OCI-LY1 (cell line): ENCODE measurements around the gene MYO18A.

Experiments used
- H2AFZ ChIP-seq: fragments of 200-600 bp; sonication (generic), shearing (Covaris generic); 2 replicates; pipeline ENCODE4 v1.6.0; 2014; ENCODE audit warnings: antibody characterized with exemption, mild to moderate bottlenecking, low read length
- H3F3A ChIP-seq: fragments of 200-600 bp; sonication (generic), shearing (Covaris generic); 2 replicates; pipeline ENCODE4 v1.6.0; 2014; ENCODE audit warnings: mild to moderate bottlenecking, antibody characterized with exemption, low read length, moderate library complexity; ENCODE audit not compliant: insufficient read depth
- H3K27ac ChIP-seq: fragments of 200-600 bp; sonication (generic); 2 replicates; pipeline ENCODE4 v1.5.1; 2014; ENCODE audit warnings: low read length, mixed run types, mild to moderate bottlenecking, low read depth; ENCODE audit not compliant: poor library complexity, severe bottlenecking
- H3K27me3 ChIP-seq: fragments of 200-600 bp; sonication (generic); 2 replicates; pipeline ENCODE4 v1.6.0; 2014; ENCODE audit warnings: antibody characterized with exemption, mild to moderate bottlenecking, low read length, moderate library complexity; ENCODE audit not compliant: insufficient read depth
- H3K36me3 ChIP-seq: fragments of 200-600 bp; sonication (generic); 2 replicates; pipeline ENCODE4 v1.6.1; 2014; ENCODE audit warnings: mild to moderate bottlenecking, antibody characterized with exemption, low read length, moderate library complexity, mixed read lengths; ENCODE audit not compliant: insufficient read depth
- H3K4me1 ChIP-seq: fragments of 200-600 bp; sonication (generic); 2 replicates; pipeline ENCODE4 v1.5.1; 2014; ENCODE audit warnings: mild to moderate bottlenecking, low read length, moderate library complexity; ENCODE audit not compliant: insufficient read depth, severe bottlenecking
- H3K4me2 ChIP-seq: fragments of 200-600 bp; sonication (generic), shearing (Covaris generic); 2 replicates; pipeline ENCODE4 v1.6.1; 2014; ENCODE audit warnings: low read length
- H3K4me3 ChIP-seq: fragments of 200-600 bp; sonication (generic); 2 replicates; pipeline ENCODE4 v1.5.1; 2014; ENCODE audit warnings: low read length, low read depth, mild to moderate bottlenecking, mixed read lengths; ENCODE audit not compliant: poor library complexity, severe bottlenecking
- H3K79me2 ChIP-seq: fragments of 200-600 bp; shearing (Covaris generic); 2 replicates; pipeline ENCODE4 v1.6.1; 2016; ENCODE audit warnings: mixed run types, low read length, mixed read lengths; ENCODE audit not compliant: insufficient read depth
- H3K9ac ChIP-seq: fragments of 200-600 bp; sonication (generic), shearing (Covaris generic); 2 replicates; pipeline ENCODE4 v1.6.1; 2014; ENCODE audit warnings: mild to moderate bottlenecking, low read length, mixed read lengths
- H3K9me2 ChIP-seq: fragments of 200-600 bp; sonication (generic), shearing (Covaris generic); 2 replicates; pipeline ENCODE4 v1.6.1; 2014; ENCODE audit warnings: low read depth, mild to moderate bottlenecking, low read length, mixed read lengths
- H3K9me3 ChIP-seq: fragments of 200-600 bp; shearing (Covaris generic); 2 replicates; pipeline ENCODE4 v1.6.1; 2014; ENCODE audit warnings: low read length, mixed read lengths
- H4K20me1 ChIP-seq: fragments of 200-600 bp; sonication (generic), shearing (Covaris generic); 2 replicates; pipeline ENCODE4 v1.6.0; 2016; ENCODE audit warnings: mild to moderate bottlenecking, low read length; ENCODE audit not compliant: insufficient read depth
- CTCF ChIP-seq: fragments of 200-600 bp; sonication (generic), shearing (Covaris generic); IDR thresholded peaks from 2 replicates; pipeline ENCODE4 v1.5.1; 2017; ENCODE audit warnings: mild to moderate bottlenecking, antibody characterized with exemption, low read length, moderate library complexity, mixed read lengths
- EZH2 ChIP-seq: fragments of 200-600 bp; sonication (generic), shearing (Covaris generic); IDR thresholded peaks from 2 replicates; pipeline ENCODE4 v1.8.0; 2017; ENCODE audit warnings: borderline replicate concordance, mixed run types, mild to moderate bottlenecking, antibody characterized with exemption, low read length, moderate library complexity, mixed read lengths

MYO18A gene

GRCh38 chr17:29162909-29163341, 17.3 kb downstream of the MYO18A start:
- Histone ChIP-seq H3K4me2 (no peak overlapping the region), H3K27me3 (no peaks in the 10 kb centered on the region)

GRCh38 chr17:29162082-29162908, 17.9 kb downstream of the MYO18A start:
- H3K4me1 ChIP-seq = peaks cover 18% of the 10 kb centered on the region
- no peaks in the 10 kb centered on the region; the same call in 1 of the 2 replicates for H3F3A ChIP-seq
- no peaks in the 10 kb centered on the region for H3K9me3 ChIP-seq
- H3K9ac ChIP-seq = no peak overlapping the region
- no peaks in the 10 kb centered on the region for H3K79me2 ChIP-seq
- no peaks in the 10 kb centered on the region for H3K27me3 ChIP-seq
- no peak for TF ChIP-seq CTCF
- TF ChIP-seq EZH2 = no peak
- H2AFZ ChIP-seq = no peak overlapping the region
- H3K36me3 ChIP-seq = peaks cover 14% of the 10 kb centered on the region; the same call in 1 of the 2 replicates
- no peak overlapping the region for H3K4me3 ChIP-seq
- H3K9me2 ChIP-seq = no peaks in the 10 kb centered on the region
- H4K20me1 ChIP-seq = no peaks in the 10 kb centered on the region
- H3K27ac ChIP-seq = no peak overlapping the region
- no peak overlapping the region for H3K4me2 ChIP-seq

More at GRCh38 chr17:29162909-29163341, 17.3 kb downstream of the MYO18A start:
- Histone ChIP-seq H3K9ac (no peak overlapping the region), H3K4me1 (peaks cover 18% of the 10 kb centered on the region), H3K9me2 (no peaks in the 10 kb centered on the region), H3F3A (no peaks in the 10 kb centered on the region; the same call in 1 of the 2 replicates), H3K36me3 (peaks cover 14% of the 10 kb centered on the region; the same call in 1 of the 2 replicates), H3K27ac (no peak overlapping the region), H4K20me1 (no peaks in the 10 kb centered on the region), H3K4me3 (no peak overlapping the region), H3K9me3 (no peaks in the 10 kb centered on the region), H3K79me2 (no peaks in the 10 kb centered on the region), H2AFZ (no peak overlapping the region)
- TF ChIP-seq EZH2 = no peak
- TF ChIP-seq CTCF = no peak

- H3K27me3 ChIP-seq = no peaks in the 10 kb centered on the region
- H3K9me2 ChIP-seq = no peaks in the 10 kb centered on the region
- H3K4me2 ChIP-seq = no peak overlapping the region
- no peaks in the 10 kb centered on the region for H3K9me3 ChIP-seq
- H3K79me2 ChIP-seq = no peaks in the 10 kb centered on the region
- no peaks in the 10 kb centered on the region for H4K20me1 ChIP-seq
- H3K36me3 ChIP-seq = peaks cover 1% of the 10 kb centered on the region; the same call in 1 of the 2 replicates
- H3K4me3 ChIP-seq = no peak overlapping the region
- H3K4me1 ChIP-seq = peaks cover 30% of the 10 kb centered on the region
- no peak overlapping the region for H2AFZ ChIP-seq
- no peak overlapping the region for H3K9ac ChIP-seq
- no peak overlapping the region for H3K27ac ChIP-seq
- TF ChIP-seq CTCF = no peak
- TF ChIP-seq EZH2 = no peak
- H3F3A ChIP-seq = no peaks in the 10 kb centered on the region; the same call in 1 of the 2 replicates
Measured at GRCh38 chr17:29160253-29160652, 19.9 kb downstream of the MYO18A start.
